Urothelium cell line (cell line): ENCODE results near the gene IQUB.
"Not testable (repeated sequence)": the region's sequence is repeated elsewhere in the genome, so short reads cannot be mapped to it uniquely, and the experiment has no call there.

Experiments
- DNase-seq: peaks from one replicate; pipeline ENCODE4 v3.0.0; 2011; ENCODE audit warnings: low spot score, mixed read lengths
- FAIRE-seq: peaks from 2 replicates; lab custom pipeline; 2011; peaks lifted over from hg19 to GRCh38; lab: Jason Lieb, UNC

The IQUB gene

GRCh38 chr7:123424463-123424862 lies 109.9 kb downstream of the IQUB start:
- no peak for FAIRE-seq
- DNase-seq: no peak

- FAIRE-seq (no peak), DNase-seq (no peak)
Observed at GRCh38 chr7:123423622-123424021, 110.8 kb downstream of the IQUB start.

GRCh38 chr7:123417580-123417979 lies 116.8 kb downstream of the IQUB start:
- FAIRE-seq (no peak), DNase-seq (no peak)

- no peak for DNase-seq
- no peak for FAIRE-seq
Observed at GRCh38 chr7:123415625-123416024, 118.8 kb downstream of the IQUB start.

- DNase-seq (peak; percentile 60), FAIRE-seq (no peak)
Observed at GRCh38 chr7:123410273-123410904, 124.0 kb downstream of the IQUB start.

GRCh38 chr7:123407951-123408350 lies 126.4 kb downstream of the IQUB start:
- not testable (repeated sequence) for FAIRE-seq, DNase-seq
